Activated CD4-positive, alpha-beta T cell treated with anti-CD3 and anti-CD28 coated beads for 48 hours (primary cell): ENCODE results near the gene HENMT1.

Experiments
- DNase-seq: peaks from one replicate; pipeline ENCODE4 v3.0.0-alpha.2; 2020

The HENMT1 gene

GRCh38 chr1:108624069-108624468, 36.8 kb downstream of the HENMT1 start:
- no peak for DNase-seq

- DNase-seq: no peak
Observed at GRCh38 chr1:108617724-108618056, 43.2 kb downstream of the HENMT1 start.

- DNase-seq: no peak
Observed at GRCh38 chr1:108617008-108617723, 43.7 kb downstream of the HENMT1 start.

GRCh38 chr1:108615544-108615943, 45.3 kb downstream of the HENMT1 start:
- DNase-seq: no peak

GRCh38 chr1:108612496-108612895, 48.4 kb downstream of the HENMT1 start:
- no peak for DNase-seq

GRCh38 chr1:108611984-108612383, 48.9 kb downstream of the HENMT1 start:
- no peak for DNase-seq

GRCh38 chr1:108610073-108610472, 50.8 kb downstream of the HENMT1 start:
- no peak for DNase-seq

GRCh38 chr1:108609483-108610049, 51.3 kb downstream of the HENMT1 start:
- DNase-seq: no peak

GRCh38 chr1:108606478-108606877, 54.4 kb downstream of the HENMT1 start:
- DNase-seq: no peak

GRCh38 chr1:108605633-108606032, 55.3 kb downstream of the HENMT1 start:
- no peak for DNase-seq

GRCh38 chr1:108601708-108602410, 59.0 kb downstream of the HENMT1 start:
- no peak for DNase-seq

- no peak for DNase-seq
Observed at GRCh38 chr1:108600504-108600903, 60.4 kb downstream of the HENMT1 start.

GRCh38 chr1:108598340-108598739, 62.6 kb downstream of the HENMT1 start:
- no peak for DNase-seq
